DND-41 (cell line): ENCODE measurements around the gene IKZF2.

ENCODE experiments used
- ATAC-seq: fragments of 200-7000 bp; cut with Tn5 transposase; 3 replicates; pipeline ENCODE4 v1.9.1; 2021; ENCODE audit warnings: low read depth; ENCODE audit not compliant: insufficient read depth
- DNase-seq: peaks from one replicate; pipeline ENCODE4 v3.0.0-alpha.2; 2020
- H2AFZ ChIP-seq: 2 replicates; pipeline ENCODE4 v1.6.0; 2012; ENCODE audit warnings: low read depth, low read length
- H3K27ac ChIP-seq: 2 replicates; pipeline ENCODE4 v1.5.1; 2012; ENCODE audit warnings: low read length, inconsistent platforms
- H3K27me3 ChIP-seq: fragments of 200-600 bp; sonication (generic); 2 replicates; pipeline ENCODE4 v1.6.0; 2012; ENCODE audit warnings: low read length, mild to moderate bottlenecking, inconsistent platforms; ENCODE audit not compliant: insufficient read depth, poor library complexity
- H3K36me3 ChIP-seq: 2 replicates; pipeline ENCODE4 v1.5.1; 2012; ENCODE audit warnings: low read length, inconsistent platforms; ENCODE audit not compliant: insufficient read depth
- H3K4me1 ChIP-seq: 2 replicates; pipeline ENCODE4 v1.5.1; 2012; ENCODE audit warnings: mild to moderate bottlenecking, low read length; ENCODE audit not compliant: insufficient read depth
- H3K4me2 ChIP-seq: 2 replicates; pipeline ENCODE4 v1.6.0; 2012; ENCODE audit warnings: mild to moderate bottlenecking, moderate library complexity, low read length, inconsistent platforms; ENCODE audit not compliant: insufficient read depth
- H3K4me3 ChIP-seq, 2 experiments: fragments of 200-600 bp in 1 of 2; shearing (Covaris generic) in 1 of 2; 2 replicates each; pipeline ENCODE4 v1.5.1; 2012 to 2016; ENCODE audit warnings: inconsistent platforms in 2 of 2, low read length in 2 of 2, mild to moderate bottlenecking in 2 of 2, low read depth in 1 of 2, moderate library complexity in 1 of 2
- H3K79me2 ChIP-seq: 2 replicates; pipeline ENCODE4 v1.6.0; 2012; ENCODE audit warnings: low read length, inconsistent platforms; ENCODE audit not compliant: insufficient read depth
- H3K9ac ChIP-seq: 2 replicates; pipeline ENCODE4 v1.6.0; 2012; ENCODE audit warnings: low read depth, mild to moderate bottlenecking, inconsistent platforms, low read length, moderate library complexity
- H3K9me3 ChIP-seq: 2 replicates; pipeline ENCODE4 v1.5.1; 2012; ENCODE audit warnings: low read length, moderate library complexity, mild to moderate bottlenecking, inconsistent platforms; ENCODE audit not compliant: insufficient read depth, severe bottlenecking
- H4K20me1 ChIP-seq: 2 replicates; pipeline ENCODE4 v1.6.0; 2012; ENCODE audit warnings: low read length; ENCODE audit not compliant: insufficient read depth
- CTCF ChIP-seq: IDR thresholded peaks from 2 replicates; pipeline ENCODE4 v1.5.1; 2012; ENCODE audit warnings: borderline replicate concordance, low read length, moderate library complexity, mild to moderate bottlenecking; ENCODE audit not compliant: poor library complexity, severe bottlenecking; ENCODE audit errors: extremely low read depth
- EZH2 ChIP-seq: IDR thresholded peaks from 3 replicates; pipeline ENCODE4 v1.6.1; 2012; ENCODE audit warnings: borderline replicate concordance, low read depth, mild to moderate bottlenecking, moderate library complexity, low read length, inconsistent platforms; ENCODE audit not compliant: severe bottlenecking

IKZF2 gene

GRCh38 chr2:213187833-213188532 lies 36.6 kb upstream of the IKZF2 start:
- Histone ChIP-seq H3K4me3 (no peak overlapping the region), H2AFZ (peak overlapping the region; percentile 37; the same call in 1 of the 2 replicates), H3K36me3 (no peaks in the 10 kb centered on the region), H3K27me3 (no peaks in the 10 kb centered on the region), H4K20me1 (no peaks in the 10 kb centered on the region), H3K9me3 (peaks cover 3% of the 10 kb centered on the region), H3K79me2 (no peaks in the 10 kb centered on the region), H3K4me2 (no peak overlapping the region), H3K4me1 (peaks cover 16% of the 10 kb centered on the region), H3K9ac (no peak overlapping the region), H3K27ac (0 out of 2 replicates have a peak overlapping the region, but pooled peaks have one; percentile 2)
- TF ChIP-seq CTCF (no peak), EZH2 (no peak)
- ATAC-seq (no peak), DNase-seq (no peak)

- no peak for TF ChIP-seq EZH2
- no peak for TF ChIP-seq CTCF
- no peak overlapping the region for H3K4me3 ChIP-seq
- H3K4me1 ChIP-seq: peaks cover 16% of the 10 kb centered on the region
- H2AFZ ChIP-seq: no peak overlapping the region
- H3K9ac ChIP-seq: no peak overlapping the region
- no peaks in the 10 kb centered on the region for H3K36me3 ChIP-seq
- H4K20me1 ChIP-seq: no peaks in the 10 kb centered on the region
- DNase-seq (no peak), ATAC-seq (no peak)
- H3K27me3 ChIP-seq: no peaks in the 10 kb centered on the region
- peaks cover 3% of the 10 kb centered on the region for H3K9me3 ChIP-seq
- no peak overlapping the region for H3K4me2 ChIP-seq
- no peak overlapping the region for H3K27ac ChIP-seq
- no peaks in the 10 kb centered on the region for H3K79me2 ChIP-seq
These were observed 36.0 kb upstream of the IKZF2 start for GRCh38 chr2:213187386-213187785.

GRCh38 chr2:213185147-213185822 lies 33.9 kb upstream of the IKZF2 start:
- H3K4me2 ChIP-seq: no peak overlapping the region
- ATAC-seq (no peak), DNase-seq (no peak)
- no peaks in the 10 kb centered on the region for H3K79me2 ChIP-seq
- no peak overlapping the region for H3K27ac ChIP-seq
- H3K9me3 ChIP-seq: no peaks in the 10 kb centered on the region
- no peaks in the 10 kb centered on the region for H3K27me3 ChIP-seq
- peaks cover 16% of the 10 kb centered on the region for H3K4me1 ChIP-seq
- no peak overlapping the region for H2AFZ ChIP-seq
- no peaks in the 10 kb centered on the region for H4K20me1 ChIP-seq
- H3K9ac ChIP-seq: no peak overlapping the region
- TF ChIP-seq EZH2 (no peak), CTCF (no peak)
- H3K36me3 ChIP-seq: no peaks in the 10 kb centered on the region
- no peak overlapping the region for H3K4me3 ChIP-seq
